NCI-H446 treated with DMSO at 0.1 percent for 48 hours (cell line): ENCODE measurements around the gene STMN1.

Source experiments
- DNase-seq: peaks from one replicate; lab custom pipeline; 2025; lab: John Stamatoyannopoulos, UW

Gene STMN1

GRCh38 chr1:25871086-25871703 lies 35.0 kb downstream of the STMN1 start:
- DNase-seq = no peak

DNA sequence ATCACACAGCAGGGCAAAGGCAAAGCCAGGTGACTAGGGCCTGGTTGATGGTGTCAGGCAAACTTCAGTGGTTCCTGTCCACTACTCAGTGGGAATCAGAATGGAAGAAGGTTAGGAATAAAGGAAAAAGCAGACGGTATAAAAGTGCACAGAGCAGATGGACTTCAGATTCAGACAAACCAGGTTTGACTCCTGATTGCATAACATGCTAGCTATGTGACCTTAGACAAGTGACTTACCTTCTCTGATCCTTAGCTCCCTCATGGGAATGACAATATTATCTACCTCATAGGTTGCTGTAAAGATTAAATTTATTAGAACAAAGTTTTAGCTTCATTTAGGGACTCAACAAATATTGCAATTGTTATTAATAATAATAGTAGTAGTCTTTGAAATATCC lies 35.6 kb downstream of the STMN1 start:
- no peak for DNase-seq

GRCh38 chr1:25869909-25870606 lies 36.2 kb downstream of the STMN1 start:
- no peak for DNase-seq

GRCh38 chr1:25867210-25867991 lies 38.8 kb downstream of the STMN1 start:
- no peak for DNase-seq

- no peak for DNase-seq
These were observed 39.9 kb downstream of the STMN1 start for GRCh38 chr1:25866288-25866687.

GRCh38 chr1:25864434-25864833 lies 41.8 kb downstream of the STMN1 start:
- DNase-seq = no peak

DNA sequence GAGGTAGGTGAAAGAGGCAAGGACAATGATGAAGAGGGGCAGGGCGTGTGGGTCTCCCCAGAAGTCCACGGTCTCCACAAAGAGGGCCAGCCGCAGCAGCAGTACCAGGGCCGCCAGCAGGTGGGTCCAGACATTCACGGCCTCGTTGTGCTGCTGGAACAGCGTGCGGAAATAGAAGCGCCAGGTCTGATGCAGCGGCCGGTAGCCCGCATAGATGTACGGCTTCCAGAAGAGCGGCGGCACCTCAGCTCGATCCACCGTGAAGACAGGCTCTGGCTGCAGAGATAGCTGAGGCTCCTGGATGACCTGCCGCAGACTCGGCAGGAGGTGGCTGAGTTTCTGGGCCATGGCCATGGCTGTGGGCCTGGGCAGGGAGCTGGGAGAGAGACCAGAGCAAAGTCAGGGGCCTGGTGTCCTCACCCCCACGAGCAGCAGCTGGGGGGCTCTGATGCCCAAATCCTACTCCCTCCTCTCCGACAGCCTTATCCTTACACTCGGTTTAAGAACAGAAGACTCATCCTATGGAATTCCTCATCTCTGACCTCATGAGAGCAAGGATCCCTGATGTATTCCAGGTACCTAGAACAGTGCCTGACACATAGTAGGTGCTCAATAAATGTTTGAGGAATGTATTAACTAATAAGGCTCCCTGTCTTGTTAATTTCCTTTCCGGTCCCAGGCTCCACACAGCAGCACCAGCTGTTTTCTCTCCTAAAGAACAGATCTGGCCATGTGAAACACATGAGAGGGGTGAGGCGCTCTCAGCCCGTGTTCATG lies 42.5 kb downstream of the STMN1 start:
- DNase-seq = no peak

DNA sequence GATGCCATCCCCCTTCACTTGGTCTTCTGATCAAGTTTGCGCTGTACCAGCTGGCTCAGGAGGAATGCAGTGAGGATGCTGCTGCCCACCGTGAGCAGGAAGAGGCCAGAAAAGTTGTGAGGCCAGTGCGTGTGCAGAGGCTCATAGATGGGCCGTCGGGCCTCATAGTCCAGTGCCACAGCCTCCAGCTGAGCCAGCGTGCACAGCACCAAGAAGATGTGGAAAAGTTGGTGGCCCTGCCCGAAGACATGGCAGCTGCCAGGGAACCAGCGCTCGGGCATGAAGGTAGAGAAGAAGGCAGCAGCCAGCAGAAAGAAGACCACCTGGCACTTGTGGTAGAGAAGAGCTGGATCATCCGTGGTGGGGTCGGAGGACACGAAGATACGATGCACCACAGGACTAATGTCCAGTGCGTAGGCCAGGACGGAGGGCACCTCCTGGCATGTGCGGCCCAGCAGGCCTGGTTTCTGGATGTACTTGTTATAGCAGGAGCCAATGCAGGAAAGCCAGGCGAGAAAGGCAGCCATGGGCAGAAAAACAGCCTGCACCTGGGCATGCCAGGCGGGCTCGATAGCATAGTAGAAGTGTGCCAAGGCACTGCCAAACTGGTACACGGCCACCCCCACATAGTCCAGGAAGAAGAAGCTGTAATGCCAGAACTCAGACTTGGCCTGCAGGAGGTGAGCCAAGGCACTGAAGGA lies 43.3 kb downstream of the STMN1 start:
- DNase-seq = no peak

GRCh38 chr1:25861316-25862286 lies 44.6 kb downstream of the STMN1 start:
- no peak for DNase-seq

DNA sequence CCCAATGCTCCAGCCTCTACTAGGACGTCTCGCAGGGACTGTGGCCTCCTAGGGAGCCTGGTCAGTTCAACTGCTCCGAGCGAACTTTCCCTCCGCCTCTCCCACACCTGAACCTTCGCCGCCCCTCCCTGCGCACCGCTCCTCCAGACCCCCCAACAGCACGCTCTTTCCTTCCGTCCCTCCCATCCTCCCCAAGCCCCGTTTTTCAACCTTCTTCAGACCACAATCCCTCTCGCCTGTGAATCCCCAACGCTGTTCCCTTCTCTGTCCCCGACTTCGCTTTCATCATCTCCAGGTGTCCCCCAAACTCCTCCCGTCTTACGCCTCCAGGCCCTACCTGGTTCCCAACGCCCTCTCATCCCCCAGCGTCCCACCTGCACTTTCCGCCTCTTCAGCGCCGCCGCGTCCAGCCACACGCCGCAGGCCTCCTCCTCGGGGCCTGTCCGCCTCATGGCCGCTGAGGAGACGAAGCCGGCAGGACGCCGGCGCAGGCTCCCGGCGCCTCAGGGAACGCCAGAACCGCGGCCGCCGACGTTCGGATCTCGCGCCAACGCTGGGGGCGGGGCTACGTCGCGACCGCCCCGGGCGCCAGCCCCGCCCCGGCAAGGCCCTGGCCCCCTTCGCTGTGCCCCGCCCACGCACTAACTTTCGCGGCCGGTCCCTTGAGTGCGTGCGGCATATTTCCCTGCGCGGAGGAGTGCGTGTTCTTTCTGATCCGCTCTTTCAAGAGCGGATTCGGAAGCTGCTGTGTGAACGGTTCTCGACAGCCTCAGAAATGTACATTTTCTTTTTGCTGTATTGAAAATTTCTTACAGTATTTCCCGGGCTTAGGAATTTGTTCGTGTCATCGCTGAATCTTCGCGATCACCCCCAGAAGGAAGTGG lies 47.1 kb downstream of the STMN1 start, which contains the start of gene AUNIP:
TSS of gene AUNIP (minus strand) at position 552 of the 884 bp plus-strand sequence. CDS start at position 452, 100 bp downstream.
- DNase-seq = peak; percentile 71

- DNase-seq = no peak
These were observed 47.7 kb downstream of the STMN1 start for GRCh38 chr1:25858494-25858893.

- no peak for DNase-seq
These were observed 49.4 kb downstream of the STMN1 start for GRCh38 chr1:25856856-25857255.

- no peak for DNase-seq
These were observed 51.7 kb downstream of the STMN1 start for GRCh38 chr1:25854554-25854953.
